ENCODE data around the gene SCT.

The SCT gene

DNA sequence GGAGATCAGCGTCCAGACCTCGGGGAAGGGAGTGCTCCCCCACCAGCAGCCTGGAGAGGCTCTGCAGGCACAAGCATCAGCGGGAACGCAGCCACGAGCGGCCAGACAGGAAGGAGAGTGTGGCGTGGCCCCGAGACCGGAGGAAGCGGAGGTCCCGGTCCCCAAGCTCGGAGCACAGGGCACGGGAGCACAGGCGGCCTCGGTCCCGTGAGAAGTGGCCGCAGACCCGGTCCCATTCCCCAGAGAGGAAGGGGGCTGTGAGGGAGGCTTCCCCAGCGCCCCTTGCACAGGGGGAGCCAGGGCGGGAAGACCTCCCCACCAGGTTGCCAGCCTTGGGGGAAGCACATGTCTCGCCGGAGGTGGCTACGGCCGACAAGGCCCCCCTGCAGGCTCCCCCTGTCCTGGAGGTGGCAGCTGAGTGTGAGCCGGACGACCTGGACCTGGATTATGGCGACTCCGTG, 18.2 kb downstream of the SCT start:
- Histone ChIP-seq H3K27me3 (ENCODE audit: insufficient read depth, low read length) (no peaks in the 10 kb centered on the region), H3K4me2 (ENCODE audit: low read length) (no peak overlapping the region), H3K9me2 (ENCODE audit: low read depth, low read length) (no peaks in the 10 kb centered on the region), H3K36me3 (ENCODE audit: insufficient read depth, low read length) (peaks cover 93% of the 10 kb centered on the region), H2AFZ (ENCODE audit: low read length) (no peak overlapping the region), H3K9me3 (ENCODE audit: low read length) (no peaks in the 10 kb centered on the region), H3K4me3 (ENCODE audit: low read depth, low read length, poor library complexity, severe bottlenecking) (no peak overlapping the region), H3K9ac (ENCODE audit: low read length) (no peak overlapping the region), H3K4me1 (ENCODE audit: insufficient read depth, low read length, severe bottlenecking) (peaks cover 10% of the 10 kb centered on the region), H4K20me1 (ENCODE audit: insufficient read depth, low read length) (no peaks in the 10 kb centered on the region), H3K27ac (ENCODE audit: low read depth, low read length, poor library complexity, severe bottlenecking) (no peak overlapping the region), H3F3A (ENCODE audit: insufficient read depth, low read length) (no peaks in the 10 kb centered on the region), H3K79me2 (ENCODE audit: insufficient read depth, low read length) (no peaks in the 10 kb centered on the region)
- no peak for TF ChIP-seq EZH2 (IDR thresholded peaks at IDR 0.05; ENCODE audit: borderline replicate concordance, low read length)
- TF ChIP-seq CTCF (IDR thresholded peaks at IDR 0.05; ENCODE audit: low read length): no peak

- Histone ChIP-seq H2AFZ (ENCODE audit: low read length) (no peak overlapping the region), H3K9me2 (ENCODE audit: low read depth, low read length) (no peaks in the 10 kb centered on the region), H3K27ac (ENCODE audit: low read depth, low read length, poor library complexity, severe bottlenecking) (no peak overlapping the region), H3K4me1 (ENCODE audit: insufficient read depth, low read length, severe bottlenecking) (peaks cover 5% of the 10 kb centered on the region), H3K27me3 (ENCODE audit: insufficient read depth, low read length) (no peaks in the 10 kb centered on the region), H3K4me2 (ENCODE audit: low read length) (no peak overlapping the region), H3K4me3 (ENCODE audit: low read depth, low read length, poor library complexity, severe bottlenecking) (no peak overlapping the region), H4K20me1 (ENCODE audit: insufficient read depth, low read length) (no peaks in the 10 kb centered on the region), H3K36me3 (ENCODE audit: insufficient read depth, low read length) (peaks cover 97% of the 10 kb centered on the region), H3K79me2 (ENCODE audit: insufficient read depth, low read length) (no peaks in the 10 kb centered on the region), H3K9ac (ENCODE audit: low read length) (no peak overlapping the region), H3K9me3 (ENCODE audit: low read length) (no peaks in the 10 kb centered on the region), H3F3A (ENCODE audit: insufficient read depth, low read length) (no peaks in the 10 kb centered on the region)
- TF ChIP-seq CTCF (IDR thresholded peaks at IDR 0.05; ENCODE audit: low read length) (no peak), EZH2 (IDR thresholded peaks at IDR 0.05; ENCODE audit: borderline replicate concordance, low read length) (no peak)
Measured at GRCh38 chr11:607971-608659, 18.9 kb downstream of the SCT start.

GRCh38 chr11:607020-607780, 19.8 kb downstream of the SCT start:
- no peak overlapping the region for H3K4me3 ChIP-seq (ENCODE audit: low read depth, low read length, poor library complexity, severe bottlenecking)
- no peaks in the 10 kb centered on the region for H3F3A ChIP-seq (ENCODE audit: insufficient read depth, low read length)
- H3K79me2 ChIP-seq (ENCODE audit: insufficient read depth, low read length): no peaks in the 10 kb centered on the region
- no peak overlapping the region for H3K27ac ChIP-seq (ENCODE audit: low read depth, low read length, poor library complexity, severe bottlenecking)
- H2AFZ ChIP-seq (ENCODE audit: low read length): no peak overlapping the region
- no peak overlapping the region for H3K9ac ChIP-seq (ENCODE audit: low read length)
- no peak overlapping the region for H3K4me2 ChIP-seq (ENCODE audit: low read length)
- peaks cover 94% of the 10 kb centered on the region for H3K36me3 ChIP-seq (ENCODE audit: insufficient read depth, low read length)
- H3K9me2 ChIP-seq (ENCODE audit: low read depth, low read length): no peaks in the 10 kb centered on the region
- no peaks in the 10 kb centered on the region for H3K9me3 ChIP-seq (ENCODE audit: low read length)
- no peaks in the 10 kb centered on the region for H3K27me3 ChIP-seq (ENCODE audit: insufficient read depth, low read length)
- no peaks in the 10 kb centered on the region for H4K20me1 ChIP-seq (ENCODE audit: insufficient read depth, low read length)
- no peaks in the 10 kb centered on the region for H3K4me1 ChIP-seq (ENCODE audit: insufficient read depth, low read length, severe bottlenecking)
- TF ChIP-seq CTCF (IDR thresholded peaks at IDR 0.05; ENCODE audit: low read length) (no peak), EZH2 (IDR thresholded peaks at IDR 0.05; ENCODE audit: borderline replicate concordance, low read length) (no peak)

Data from OCI-LY1 (cell line).